GM12874 (cell line): ENCODE results near the gene IHH.

Experiments used
- CTCF ChIP-seq: IDR thresholded peaks from 2 replicates; pipeline ENCODE4 v1.5.1; 2011; ENCODE audit warnings: low read depth, mild to moderate bottlenecking, control low read depth, low read length, moderate library complexity; ENCODE audit not compliant: insufficient read depth

The IHH gene

GRCh38 chr2:219034823-219035222 is 25.9 kb downstream of the IHH start:
- no peak for TF ChIP-seq CTCF

- no peak for TF ChIP-seq CTCF
These were observed 28.5 kb downstream of the IHH start for GRCh38 chr2:219032051-219032745.

- no peak for TF ChIP-seq CTCF
These were observed 29.5 kb downstream of the IHH start for GRCh38 chr2:219031005-219031738.

- TF ChIP-seq CTCF: no peak
These were observed 30.4 kb downstream of the IHH start for GRCh38 chr2:219030177-219030940.

GRCh38 chr2:219029829-219030165 is 30.9 kb downstream of the IHH start:
- TF ChIP-seq CTCF: peak; percentile 96

- TF ChIP-seq CTCF: no peak
These were observed 31.5 kb downstream of the IHH start for GRCh38 chr2:219028996-219029828.
